Panc1 (cell line): ENCODE measurements around the gene HHIP. TPM values are rescaled to one million over a fixed set of nuclear protein-coding genes. Genes with fewer than 3 reads are reported as not detected.

Experiments used
- ATAC-seq: fragments of 200-7000 bp; cut with Tn5 transposase; 2 replicates; pipeline ENCODE4 v1.9.1; 2020; ENCODE audit warnings: mild to moderate bottlenecking, moderate library complexity
- BruUV-seq: library from RNA; stranded (reverse); fragments of 400-500 nt; replicated peaks from 2 replicates; lab custom pipeline; 2021; lab: Mats Ljungman, UMichigan
- CTCF ChIA-PET: fragments of 300-600 bp; sonication (Branson Sonifier 250); formaldehyde crosslinking; loops from one replicate; lab custom pipeline; 2022; ENCODE audit warnings: antibody characterized with exemption; lab: Charles Lee
- POLR2A ChIA-PET: fragments of 300-600 bp; sonication (Branson Sonifier 250); formaldehyde crosslinking; loops from one replicate; lab custom pipeline; 2022; ENCODE audit warnings: antibody characterized with exemption; lab: Charles Lee
- DNase-seq: peaks from one replicate; pipeline ENCODE4 v3.0.0-alpha.2; 2010; ENCODE audit warnings: low read depth, low spot score
- H3K27ac ChIP-seq: 2 replicates; pipeline ENCODE4 v1.5.1; 2011; ENCODE audit warnings: mild to moderate bottlenecking, low read length, inconsistent platforms
- H3K27me3 ChIP-seq: fragments of 200-500 bp; sonication (Bioruptor generic); 2 replicates; pipeline ENCODE4 v1.6.0; 2014; ENCODE audit warnings: low read length, inconsistent platforms; ENCODE audit not compliant: control insufficient read depth, insufficient read depth
- H3K36me3 ChIP-seq: fragments of 200-500 bp; sonication (Bioruptor generic); 2 replicates; pipeline ENCODE4 v1.5.1; 2014; ENCODE audit warnings: inconsistent platforms, mild to moderate bottlenecking, low read length, moderate library complexity; ENCODE audit not compliant: control insufficient read depth, insufficient read depth
- H3K4me1 ChIP-seq: 2 replicates; pipeline ENCODE4 v1.5.1; 2011; ENCODE audit warnings: inconsistent platforms, mild to moderate bottlenecking, low read length, moderate library complexity; ENCODE audit not compliant: control insufficient read depth, insufficient read depth
- H3K4me3 ChIP-seq, 2 experiments: 2 replicates each; pipeline ENCODE4 v1.5.1; 2011 to 2012; ENCODE audit warnings: low read depth in 2 of 2, low read length in 2 of 2, mild to moderate bottlenecking in 2 of 2, inconsistent platforms in 1 of 2, moderate library complexity in 1 of 2
- H3K9me3 ChIP-seq: fragments of 200-500 bp; sonication (Bioruptor generic); 2 replicates; pipeline ENCODE4 v1.5.1; 2014; ENCODE audit warnings: low read depth, mild to moderate bottlenecking, inconsistent platforms, low read length, moderate library complexity; ENCODE audit not compliant: control insufficient read depth, insufficient read depth
- CTCF ChIP-seq: fragments of 450-650 bp; IDR thresholded peaks from 2 replicates; pipeline ENCODE4 v1.5.1; 2017; ENCODE audit warnings: mild to moderate bottlenecking
- POLR2AphosphoS5 ChIP-seq: IDR thresholded peaks from 2 replicates; pipeline ENCODE4 v1.6.1; 2012; ENCODE audit warnings: mild to moderate bottlenecking, low read depth, low read length, moderate library complexity
- REST ChIP-seq, 2 experiments: IDR thresholded peaks; 2 replicates each; pipeline ENCODE4 v1.6.1; 2011 to 2012; ENCODE audit warnings: low read depth in 2 of 2, control low read depth in 1 of 2, low read length in 1 of 2, mild to moderate bottlenecking in 1 of 2, moderate library complexity in 1 of 2; ENCODE audit not compliant: insufficient read depth in 1 of 2
- SIN3A ChIP-seq: IDR thresholded peaks from 2 replicates; pipeline ENCODE4 v1.6.1; 2012; ENCODE audit warnings: low read depth, mild to moderate bottlenecking, low read length, moderate library complexity, borderline replicate concordance; ENCODE audit not compliant: insufficient read depth
- TCF7L2 ChIP-seq: IDR thresholded peaks from 2 replicates; pipeline ENCODE4 v1.6.1; 2011; ENCODE audit warnings: mild to moderate bottlenecking, low read depth, low read length, inconsistent platforms
- in situ Hi-C: cut with HindIII; loops from 2 replicates; pipeline ENCODE4 v1.10.0; 2016; ENCODE audit warnings: low sequenced_read_pairs, low pct_unique_long_range_greater_than_20kb
- intact Hi-C: fragments of 100-400 bp; cut with micrococcal nuclease; formaldehyde crosslinking; loops from one replicate; pipeline ENCODE4 v1.10.0; 2022; ENCODE audit not compliant: unreplicated experiment
- total RNA-seq: library from RNA; stranded (reverse); gene quantifications from one replicate; pipeline ENCODE4 v1.2.1, GENCODE V29; 2021; ENCODE audit not compliant: unreplicated experiment

The HHIP gene
- total RNA-seq, 1 experiment from 2014 or later: 0.08 TPM

DNA sequence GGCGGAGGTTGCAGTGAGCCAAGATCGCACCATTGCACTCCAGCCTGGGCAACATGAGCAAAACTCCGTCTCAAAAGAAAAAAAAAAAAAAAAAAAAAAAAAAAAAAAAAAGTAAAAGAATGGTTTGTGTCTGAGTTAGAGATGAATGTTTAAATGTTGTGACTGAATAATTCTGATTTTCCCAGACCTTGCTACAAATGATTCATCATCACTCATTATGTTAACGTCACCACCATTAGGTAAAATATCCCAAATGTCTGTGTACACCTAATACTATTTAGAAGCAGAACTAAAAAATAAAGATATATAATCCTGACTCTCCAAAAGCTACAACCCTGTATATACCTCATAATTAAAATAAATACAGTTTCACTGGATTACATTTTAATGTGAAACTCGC lies 70.8 kb downstream of the HHIP start:
- no peak for TF ChIP-seq TCF7L2
- no peak for TF ChIP-seq CTCF
- TF ChIP-seq REST (IDR thresholded peaks at IDR 0.05; ENCODE audit: insufficient read depth in 1 of 2, low read depth in 2 of 2, low read length in 1 of 2): no peak
- no peak for TF ChIP-seq POLR2AphosphoS5
- no peak for TF ChIP-seq SIN3A
- ATAC-seq: no peak
- POLR2A ChIA-PET: no interaction called here

DNA sequence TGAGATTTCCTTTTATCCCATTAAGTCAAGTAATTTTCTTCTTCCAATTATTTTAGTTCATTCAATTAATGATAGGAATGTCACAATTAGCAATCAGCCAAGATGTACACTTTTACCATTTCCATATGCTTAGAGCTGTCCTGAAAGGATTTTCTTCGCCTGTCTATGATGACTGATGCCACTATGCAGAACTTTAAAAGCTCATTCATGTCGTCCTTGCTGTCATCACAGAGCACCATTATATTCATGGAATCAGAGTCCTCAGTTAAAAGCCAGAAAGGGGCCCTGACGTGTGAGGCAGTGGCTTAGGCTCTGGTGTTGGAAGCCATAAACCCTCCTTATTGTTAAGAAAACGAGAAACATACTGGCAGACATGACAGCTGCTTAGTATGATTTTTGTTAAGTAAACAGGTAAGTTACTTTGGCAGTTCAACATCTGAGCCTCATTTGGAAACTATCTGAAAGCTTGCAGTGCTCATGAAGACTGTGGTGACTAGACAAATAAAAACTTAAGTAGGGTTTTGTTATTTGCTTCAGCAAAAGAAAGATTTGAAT lies 73.1 kb downstream of the HHIP start:
- intact Hi-C loops: no loop called here
- in situ Hi-C loops: no loop called here
- ChIA-PET CTCF (no interaction called here), POLR2A (interaction anchor here (0.6 kb wide), 1 partner anchor 115 kb away, joined by 3 read pairs; no protein-coding TSS in a partner anchor)
- no peak for ATAC-seq
- Histone ChIP-seq H3K9me3 (no peaks in the 10 kb centered on the region), H3K4me1 (no peaks in the 10 kb centered on the region), H3K4me3 (no peak overlapping the region), H3K27ac (no peak overlapping the region), H3K27me3 (no peaks in the 10 kb centered on the region), H3K36me3 (no peaks in the 10 kb centered on the region)
- BruUV-seq: no TSS peak
- DNase-seq: no peak
- TF ChIP-seq REST (IDR thresholded peaks at IDR 0.05; ENCODE audit: insufficient read depth in 1 of 2, low read depth in 2 of 2, low read length in 1 of 2): no peak
- no peak for TF ChIP-seq TCF7L2
- TF ChIP-seq SIN3A: no peak
- no peak for TF ChIP-seq CTCF
- TF ChIP-seq POLR2AphosphoS5: no peak

More for the DNA sequence above, 70.8 kb downstream of the HHIP start:
- CTCF ChIA-PET: no interaction called here
- Histone ChIP-seq H3K4me3 (no peak overlapping the region), H3K27ac (no peak overlapping the region), H3K9me3 (no peaks in the 10 kb centered on the region), H3K4me1 (no peaks in the 10 kb centered on the region), H3K27me3 (no peaks in the 10 kb centered on the region), H3K36me3 (no peaks in the 10 kb centered on the region)
- no peak for DNase-seq
- intact Hi-C loops (no loop called here), in situ Hi-C loops (no loop called here)
- no TSS peak for BruUV-seq
